Epithelial cell of proximal tubule (primary cell): ENCODE measurements around the gene HLF. TPM values are rescaled to one million over a fixed set of nuclear protein-coding genes. Genes with fewer than 3 reads are reported as not detected.
A peak's percentile ranks its signal among the peaks of the same experiment; 100 is the strongest.

ENCODE experiments used
- DNase-seq: peaks from one replicate; pipeline ENCODE4 v3.0.0-alpha.2; 2011; ENCODE audit warnings: low read depth
- H3K4me3 ChIP-seq: 2 replicates; pipeline ENCODE4 v1.5.1; 2011; ENCODE audit warnings: low read depth, mild to moderate bottlenecking, low read length
- total RNA-seq: library from RNA; depleted of rRNA; stranded (reverse); fragments of >200 nt; gene quantifications from 2 replicates; pipeline ENCODE4 v1.2.3, GENCODE V29; 2015
- TF ChIP-seq, protein P1 (sequence below): conservative IDR thresholded peaks from 2 replicates; pipeline ENCODE4 v1.5.1; 2012; ENCODE audit warnings: low read depth, mild to moderate bottlenecking, low read length

Gene HLF
- total RNA-seq, 1 donor from 2014 or later = 0.75 TPM

DNA sequence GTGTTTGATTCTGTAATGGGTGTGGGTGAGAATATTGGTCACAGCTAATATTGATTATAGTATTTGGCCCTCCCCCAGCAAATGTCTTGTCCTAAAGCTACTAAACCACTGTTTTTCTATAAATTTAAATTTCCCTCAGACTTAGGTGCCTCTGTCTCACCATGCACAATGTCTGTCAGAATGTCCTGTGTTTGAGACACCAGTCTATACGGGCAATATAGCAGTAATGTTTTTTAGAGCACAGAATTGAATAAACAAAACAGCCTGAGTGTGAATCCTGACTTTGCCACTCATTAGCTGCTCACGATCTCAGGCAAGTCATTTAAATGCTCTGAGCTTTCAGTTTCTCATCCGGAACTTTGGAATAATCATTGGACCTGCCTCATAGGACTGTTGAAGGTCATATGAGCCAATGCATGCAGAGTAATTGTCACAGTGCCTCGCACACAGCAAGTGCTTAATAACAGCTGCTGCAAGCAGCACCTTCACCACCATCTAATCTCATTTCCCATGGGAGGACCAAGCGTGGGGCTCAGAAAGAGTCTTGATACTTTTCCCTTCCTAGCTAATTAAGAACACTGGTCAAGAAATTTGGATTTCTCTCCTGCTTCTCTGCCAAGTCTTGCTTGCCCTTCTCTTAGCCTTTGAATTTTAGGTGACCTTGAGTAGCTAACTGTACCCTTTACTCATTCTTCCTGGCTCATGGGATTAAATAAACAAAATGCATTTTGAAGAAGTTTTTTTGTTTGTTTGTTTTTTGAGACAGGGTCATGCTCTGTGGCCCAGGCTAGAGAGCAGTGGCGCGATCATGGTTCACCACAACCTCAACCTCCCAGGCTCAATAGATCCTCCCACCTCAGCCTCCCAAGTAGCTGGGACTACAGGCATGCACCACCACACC, 9.8 kb downstream of the HLF start:
- DNase-seq = no peak
- H3K4me3 ChIP-seq = no peak overlapping the region
- TF ChIP-seq, protein P1, sequence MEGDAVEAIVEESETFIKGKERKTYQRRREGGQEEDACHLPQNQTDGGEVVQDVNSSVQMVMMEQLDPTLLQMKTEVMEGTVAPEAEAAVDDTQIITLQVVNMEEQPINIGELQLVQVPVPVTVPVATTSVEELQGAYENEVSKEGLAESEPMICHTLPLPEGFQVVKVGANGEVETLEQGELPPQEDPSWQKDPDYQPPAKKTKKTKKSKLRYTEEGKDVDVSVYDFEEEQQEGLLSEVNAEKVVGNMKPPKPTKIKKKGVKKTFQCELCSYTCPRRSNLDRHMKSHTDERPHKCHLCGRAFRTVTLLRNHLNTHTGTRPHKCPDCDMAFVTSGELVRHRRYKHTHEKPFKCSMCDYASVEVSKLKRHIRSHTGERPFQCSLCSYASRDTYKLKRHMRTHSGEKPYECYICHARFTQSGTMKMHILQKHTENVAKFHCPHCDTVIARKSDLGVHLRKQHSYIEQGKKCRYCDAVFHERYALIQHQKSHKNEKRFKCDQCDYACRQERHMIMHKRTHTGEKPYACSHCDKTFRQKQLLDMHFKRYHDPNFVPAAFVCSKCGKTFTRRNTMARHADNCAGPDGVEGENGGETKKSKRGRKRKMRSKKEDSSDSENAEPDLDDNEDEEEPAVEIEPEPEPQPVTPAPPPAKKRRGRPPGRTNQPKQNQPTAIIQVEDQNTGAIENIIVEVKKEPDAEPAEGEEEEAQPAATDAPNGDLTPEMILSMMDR = no peak

DNA sequence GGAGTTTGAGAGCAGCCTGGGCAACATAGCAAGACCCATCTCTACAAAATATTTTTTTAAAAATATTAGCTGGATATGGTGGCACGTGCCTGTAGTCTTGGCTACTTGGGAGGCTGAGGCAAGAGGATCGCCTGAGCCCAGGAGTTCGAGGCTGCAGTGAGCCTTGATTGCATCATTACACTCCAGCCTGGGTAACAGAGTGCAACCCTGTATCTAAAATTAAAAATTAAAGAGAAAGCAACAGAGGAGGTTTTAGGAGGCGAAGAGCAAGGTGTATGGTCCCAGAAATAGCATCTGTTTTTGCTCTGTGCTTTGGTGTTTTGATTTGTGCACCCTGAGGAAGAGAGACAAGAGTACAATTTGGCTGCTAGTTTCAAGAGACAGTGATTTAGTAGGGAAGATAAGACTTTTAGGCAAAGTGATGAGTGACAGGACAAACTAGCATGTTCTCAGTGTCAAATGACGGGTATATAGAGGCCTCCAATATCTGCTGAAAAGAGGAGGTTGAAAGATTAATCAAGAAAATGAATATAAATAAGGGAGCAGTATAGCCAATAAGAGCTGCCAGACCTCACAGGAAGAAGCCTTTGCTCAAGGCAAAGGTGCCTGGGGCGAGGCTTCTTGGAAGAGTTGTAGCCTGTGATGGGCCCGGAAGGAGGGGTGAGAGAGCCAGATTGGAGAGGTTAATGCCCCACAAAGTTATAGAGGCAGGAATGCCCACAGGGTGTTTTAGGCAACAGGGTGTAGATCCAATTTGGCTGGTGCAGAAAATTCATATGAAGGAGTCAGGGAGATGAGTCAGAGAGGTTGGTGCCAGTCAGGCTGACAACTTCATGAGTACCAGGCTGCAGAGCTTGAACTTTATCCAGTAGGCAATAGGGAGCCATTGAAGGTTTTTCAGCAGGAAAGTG, 11.4 kb downstream of the HLF start:
- H3K4me3 ChIP-seq = no peak overlapping the region
- TF ChIP-seq, protein P1 = peak; percentile 36
- peak; percentile 68 for DNase-seq

DNA sequence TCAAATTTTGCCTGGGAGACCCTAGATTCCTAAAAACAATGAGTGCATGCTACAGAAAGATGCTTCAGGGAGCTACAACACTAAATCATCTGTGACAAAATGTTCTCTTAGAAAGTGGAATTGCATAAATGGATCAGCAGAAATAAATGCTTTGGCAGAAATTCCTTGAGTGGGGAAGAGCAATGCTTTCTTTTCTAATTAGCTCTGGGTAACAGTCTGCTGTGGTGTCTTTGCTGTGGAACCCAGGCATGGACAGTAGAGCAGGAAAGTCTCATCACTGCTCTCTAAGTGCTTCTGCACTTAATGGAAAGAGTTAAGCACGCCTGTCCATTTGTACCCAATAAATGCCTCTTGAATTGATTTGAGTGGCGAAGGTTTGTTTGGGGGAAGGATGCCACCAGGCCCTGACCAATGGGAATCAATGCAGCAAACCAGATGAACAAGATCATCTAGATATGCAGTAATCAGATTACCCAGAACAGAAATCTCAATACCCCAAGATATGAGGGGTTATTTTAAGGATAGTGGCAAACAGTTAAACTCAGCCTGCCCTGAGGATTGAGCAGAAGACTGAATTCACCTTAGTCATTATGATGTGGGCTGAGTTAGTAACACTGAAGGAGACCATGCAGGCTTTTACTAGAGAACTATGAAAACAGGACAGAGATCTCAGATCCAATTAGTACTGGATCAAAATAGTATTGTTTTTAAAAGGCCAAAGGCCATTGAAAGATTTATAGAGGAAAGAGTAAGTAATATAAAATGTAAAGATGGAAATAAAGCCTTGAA, 13.6 kb downstream of the HLF start:
- TF ChIP-seq, protein P1 = no peak
- H3K4me3 ChIP-seq = no peak overlapping the region
- DNase-seq = no peak

DNA sequence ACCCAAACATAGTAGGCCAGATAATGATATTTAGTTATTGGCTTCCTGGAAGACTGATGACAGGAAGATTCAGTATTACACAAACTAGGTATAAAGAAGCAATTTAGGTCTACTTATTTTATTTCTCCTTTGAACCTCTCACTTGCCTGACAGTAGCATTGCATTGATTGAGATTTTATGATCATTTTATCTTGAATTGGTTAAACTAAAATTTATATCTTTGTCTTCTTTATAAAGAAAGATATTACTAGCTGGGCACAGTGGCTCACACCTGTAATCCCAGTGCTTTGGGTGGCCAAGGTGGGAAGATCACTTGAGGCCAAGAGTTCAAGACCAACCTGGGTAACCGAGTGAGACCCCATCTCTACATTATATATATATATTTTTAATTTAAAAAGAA, 14.4 kb downstream of the HLF start:
- no peak for DNase-seq
- H3K4me3 ChIP-seq = no peak overlapping the region
- TF ChIP-seq, protein P1 = no peak

DNA sequence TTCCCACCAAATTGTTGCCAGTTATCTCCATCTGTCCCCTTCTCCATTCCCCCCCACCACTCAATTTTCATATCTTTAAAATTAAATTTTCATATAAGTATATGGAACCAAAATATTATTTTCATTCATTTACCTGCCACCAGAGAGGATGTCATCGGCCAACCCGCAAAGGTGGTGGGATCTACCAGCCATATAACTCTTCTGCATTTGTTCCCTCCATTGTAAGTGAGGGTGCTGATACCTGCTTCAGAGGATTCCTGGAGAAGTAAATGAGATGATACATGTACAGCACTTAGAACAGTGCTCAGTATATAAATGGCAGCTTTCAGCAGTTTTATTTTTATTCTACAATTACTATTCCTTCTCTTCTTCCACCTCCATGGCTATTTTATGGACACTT, 15.0 kb downstream of the HLF start:
- TF ChIP-seq, protein P1 = no peak
- H3K4me3 ChIP-seq = no peak overlapping the region
- DNase-seq = no peak

DNA sequence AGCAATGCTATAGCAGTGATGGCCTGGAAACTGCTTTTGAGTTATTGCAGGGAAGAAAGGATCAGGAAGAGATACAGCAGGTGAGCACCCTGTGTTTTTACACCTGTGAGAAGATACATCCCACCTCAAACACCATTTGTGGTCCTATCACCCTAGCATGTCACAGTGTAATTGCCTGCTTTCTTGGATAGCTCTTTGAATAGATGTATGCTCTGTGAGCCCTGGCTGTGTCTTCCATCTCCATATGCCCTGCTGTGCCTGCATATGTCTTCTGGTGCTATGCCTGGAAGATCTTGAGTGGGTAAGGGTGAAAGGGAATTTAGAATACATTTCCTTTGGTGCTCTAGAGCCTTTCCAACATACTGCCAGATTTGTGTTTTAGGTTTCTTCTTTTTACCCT, 15.5 kb downstream of the HLF start:
- H3K4me3 ChIP-seq = no peak overlapping the region
- no peak for DNase-seq
- TF ChIP-seq, protein P1 = no peak
